DMS 273 (cell line): Measurements from ENCODE around the gene PGGT1B.

Experiments used
- DNase-seq: peaks from one replicate; lab custom pipeline; 2025; ENCODE audit not compliant: unreplicated experiment; lab: John Stamatoyannopoulos, UW

Gene PGGT1B

GRCh38 chr5:115262321-115263077 is at the start of gene PGGT1B:
TSS of gene PGGT1B (minus strand) at chr5:115262877. CDS start at chr5:115262851, 26 bp downstream.
- DNase-seq: peak; percentile 87

GRCh38 chr5:115309751-115310370 is 47.2 kb upstream of the PGGT1B start:
- DNase-seq: peak; percentile 71

GRCh38 chr5:115308815-115309214 is 46.1 kb upstream of the PGGT1B start:
- no peak for DNase-seq

GRCh38 chr5:115306011-115306536 is 43.4 kb upstream of the PGGT1B start:
- no peak for DNase-seq

- no peak for DNase-seq
Observed at GRCh38 chr5:115304496-115304895, 41.8 kb upstream of the PGGT1B start.

- DNase-seq: no peak
Observed at GRCh38 chr5:115298811-115299210, 36.1 kb upstream of the PGGT1B start.

- peak; percentile 22 for DNase-seq
Observed at GRCh38 chr5:115297031-115297430, 34.4 kb upstream of the PGGT1B start.

GRCh38 chr5:115296124-115297022 is 33.7 kb upstream of the PGGT1B start, which contains the start of gene CCDC112:
TSS of gene CCDC112 (minus strand) at chr5:115296654. CDS start at chr5:115296543, 111 bp downstream.
- DNase-seq: peak; percentile 86

GRCh38 chr5:115295777-115296123 is 33.1 kb upstream of the PGGT1B start:
- no peak for DNase-seq

- no peak for DNase-seq
Observed at GRCh38 chr5:115291397-115291796, 28.7 kb upstream of the PGGT1B start.

- DNase-seq: no peak
Observed at GRCh38 chr5:115289104-115289503, 26.4 kb upstream of the PGGT1B start.

- no peak for DNase-seq
Observed at GRCh38 chr5:115284021-115284420, 21.3 kb upstream of the PGGT1B start.

GRCh38 chr5:115282131-115282530 is 19.5 kb upstream of the PGGT1B start:
- no peak for DNase-seq

GRCh38 chr5:115274584-115274983 is 11.9 kb upstream of the PGGT1B start:
- DNase-seq: no peak

- DNase-seq: no peak
Observed at GRCh38 chr5:115272297-115272958, 9.8 kb upstream of the PGGT1B start.

- no peak for DNase-seq
Observed at GRCh38 chr5:115271295-115272050, 8.8 kb upstream of the PGGT1B start.

- no peak for DNase-seq
Observed at GRCh38 chr5:115267617-115268016, 4.9 kb upstream of the PGGT1B start.

- no peak for DNase-seq
Observed at GRCh38 chr5:115265220-115265619, 2.5 kb upstream of the PGGT1B start.

GRCh38 chr5:115264786-115265185 is 2.1 kb upstream of the PGGT1B start:
- no peak for DNase-seq

GRCh38 chr5:115263078-115263380 is 352 bp upstream of the PGGT1B start:
- DNase-seq: no peak
